SHP77 treated with DMSO at 0.1 percent for 48 hours (cell line): ENCODE data around the gene EFNA5.

Source experiments
- DNase-seq: peaks from one replicate; lab custom pipeline; 2025; lab: John Stamatoyannopoulos, UW

Gene EFNA5

DNA sequence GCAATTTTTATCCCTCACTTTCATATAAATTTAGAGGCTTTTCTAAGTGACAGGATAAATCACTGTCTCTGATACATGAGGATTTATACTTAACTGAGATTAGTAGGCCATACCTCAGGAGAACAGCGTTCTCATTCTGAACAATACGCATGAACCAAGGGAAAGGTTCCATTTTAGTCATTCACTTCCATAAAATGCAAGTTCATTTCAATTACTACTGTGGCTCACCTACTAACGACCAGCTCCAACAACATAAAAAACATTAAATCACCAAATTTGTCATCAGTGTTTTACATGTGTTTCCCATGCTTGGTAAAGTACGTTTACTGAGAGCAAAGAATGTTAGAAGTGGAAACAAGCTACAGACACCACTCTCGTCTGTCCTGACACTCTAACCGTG is 67.4 kb downstream of the EFNA5 start:
- no peak for DNase-seq

DNA sequence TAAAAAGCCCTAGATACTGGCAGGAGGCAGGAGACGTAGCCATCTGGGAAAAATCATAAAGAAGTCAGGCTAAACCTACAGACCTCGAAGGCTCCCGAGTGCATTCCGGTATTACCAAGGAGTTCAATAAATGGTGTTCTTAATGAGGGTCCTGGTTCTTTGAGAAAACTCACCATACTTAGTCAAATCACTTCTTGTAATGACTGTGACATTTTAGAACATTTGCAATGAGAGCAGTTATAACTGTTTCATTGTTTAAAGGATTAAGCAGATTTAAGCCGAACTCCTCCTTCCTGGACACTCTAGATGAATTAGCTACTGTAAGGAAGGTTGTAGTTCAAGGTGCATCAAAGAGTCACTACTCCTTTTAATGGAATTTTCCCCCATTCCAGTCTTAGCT is 67.8 kb downstream of the EFNA5 start:
- no peak for DNase-seq

DNA sequence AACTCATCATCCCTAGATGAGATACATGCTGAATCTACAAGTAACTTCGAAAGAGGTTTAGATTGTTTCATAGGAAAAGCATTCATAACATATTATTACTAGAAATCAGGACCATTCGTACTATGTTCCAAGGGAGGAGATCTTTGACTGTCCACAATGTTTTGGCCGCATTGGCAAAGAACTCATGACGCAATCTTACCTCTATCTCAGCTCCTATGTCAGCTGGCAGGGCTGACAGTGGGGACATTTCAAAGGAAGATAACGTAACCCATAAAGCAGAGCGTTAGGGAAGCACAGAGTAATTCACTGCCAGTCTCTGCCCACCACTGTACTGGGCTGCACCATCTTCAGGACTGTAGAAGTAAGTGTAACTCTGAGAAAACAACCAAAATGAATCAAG is 69.7 kb downstream of the EFNA5 start:
- no peak for DNase-seq

DNA sequence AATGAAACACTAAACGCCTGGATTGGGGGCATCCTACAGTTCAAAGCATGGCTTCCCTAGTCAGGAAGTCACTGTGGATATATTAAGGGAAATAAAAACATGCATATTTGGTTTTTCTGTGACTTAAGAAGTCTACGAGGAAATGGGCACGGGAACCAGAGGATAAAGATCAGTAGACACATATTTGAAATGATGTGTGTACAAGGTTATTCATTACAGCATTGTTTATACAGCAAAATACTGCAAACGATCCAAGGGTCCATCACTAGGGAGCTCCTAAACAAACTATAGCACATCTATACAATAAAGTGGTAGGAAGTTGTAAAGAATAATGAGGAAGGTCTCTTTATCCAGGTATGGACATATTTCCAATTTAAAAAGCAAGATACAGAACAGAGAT is 71.8 kb downstream of the EFNA5 start:
- DNase-seq: no peak

DNA sequence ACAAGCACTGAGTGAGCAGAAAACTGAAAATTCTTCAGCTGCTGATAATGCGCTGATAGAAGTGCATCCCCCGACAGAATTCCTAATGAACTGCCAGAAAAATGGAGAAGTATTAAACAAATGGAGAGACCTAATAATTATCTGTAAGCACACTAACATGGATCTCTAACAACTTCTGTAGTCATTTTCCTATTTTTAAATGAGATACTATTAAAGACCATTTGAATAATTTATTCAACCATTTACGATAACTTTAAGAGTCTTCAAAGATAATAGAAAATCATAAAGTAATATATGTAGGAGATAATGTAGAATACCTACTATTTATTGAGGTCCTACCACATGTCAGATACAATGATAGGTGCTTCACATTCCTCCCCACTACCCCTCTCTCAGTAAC is 72.9 kb downstream of the EFNA5 start:
- DNase-seq: no peak

DNA sequence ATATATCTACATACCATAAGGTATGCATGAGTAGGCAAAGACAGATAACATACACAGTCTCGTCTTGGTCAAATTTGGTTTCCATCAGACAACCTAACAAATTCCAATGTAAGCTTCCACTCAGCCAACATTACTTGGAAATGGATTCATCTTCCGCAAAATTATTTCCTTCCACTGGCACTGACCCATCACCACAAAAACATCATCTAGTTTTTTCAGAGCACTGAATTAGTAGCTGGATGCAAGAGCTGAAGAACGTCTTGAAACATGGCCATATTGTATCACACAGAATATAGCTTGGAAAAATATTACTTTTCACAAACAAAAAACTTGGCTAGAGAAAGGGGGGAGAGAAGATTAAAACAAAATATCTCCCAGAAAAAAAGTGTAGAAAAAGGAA is 73.5 kb downstream of the EFNA5 start:
- DNase-seq: no peak

DNA sequence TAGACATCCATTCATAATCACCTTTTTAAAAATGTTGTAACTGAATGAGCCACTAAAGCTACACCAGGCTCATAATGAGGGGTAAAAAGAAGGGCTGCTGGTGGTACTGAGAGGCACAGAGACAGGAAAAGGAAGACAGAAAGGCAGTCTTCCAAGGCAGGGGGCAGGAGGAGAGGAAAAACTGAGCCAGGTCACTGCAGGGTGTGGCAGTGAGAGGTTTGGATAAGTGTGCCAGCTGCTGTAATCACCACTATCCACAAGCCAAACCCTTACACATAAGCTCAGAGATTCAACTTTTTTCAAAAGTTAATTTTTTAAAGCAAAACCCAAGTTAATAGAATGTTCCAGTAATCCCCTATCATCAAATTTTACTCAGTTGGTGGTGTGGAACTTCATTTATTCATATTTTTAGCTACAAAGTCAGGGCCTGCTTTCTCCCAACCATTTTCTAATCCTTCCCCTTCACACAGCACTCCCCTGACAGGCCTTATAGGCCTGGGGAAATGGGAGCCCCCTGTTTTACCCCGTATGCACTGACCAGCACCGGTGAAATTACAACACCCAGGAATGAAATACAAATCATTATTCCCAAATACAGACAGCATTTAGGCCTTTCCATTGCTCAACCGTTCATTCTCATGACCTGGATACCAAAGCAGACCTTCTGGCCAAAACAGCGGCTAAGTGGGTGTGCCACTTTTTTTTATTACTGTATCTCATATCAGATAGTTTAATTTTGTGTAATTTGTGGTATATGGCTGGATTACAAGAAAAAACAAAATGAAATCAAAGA is 76.3 kb downstream of the EFNA5 start:
- DNase-seq: no peak

DNA sequence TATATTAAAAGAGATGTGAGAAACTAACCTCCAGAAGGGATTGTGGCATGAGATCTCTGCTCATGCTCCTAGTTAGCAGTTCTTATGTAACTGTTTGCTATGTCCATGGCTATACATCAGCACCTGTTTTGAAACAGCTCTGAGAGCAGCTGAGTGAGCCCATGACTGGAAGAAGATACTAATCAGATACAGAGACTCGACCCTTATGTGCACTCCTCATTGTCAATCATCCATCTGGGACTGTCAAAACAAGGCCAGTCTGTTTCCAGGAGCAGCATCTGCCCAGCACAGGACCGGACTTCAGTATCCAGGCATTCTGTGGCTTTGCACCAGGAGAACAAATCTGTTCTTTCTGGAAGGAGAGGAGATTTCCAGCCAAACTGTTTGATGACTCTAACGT is 77.7 kb downstream of the EFNA5 start:
- DNase-seq: peak; percentile 5

DNA sequence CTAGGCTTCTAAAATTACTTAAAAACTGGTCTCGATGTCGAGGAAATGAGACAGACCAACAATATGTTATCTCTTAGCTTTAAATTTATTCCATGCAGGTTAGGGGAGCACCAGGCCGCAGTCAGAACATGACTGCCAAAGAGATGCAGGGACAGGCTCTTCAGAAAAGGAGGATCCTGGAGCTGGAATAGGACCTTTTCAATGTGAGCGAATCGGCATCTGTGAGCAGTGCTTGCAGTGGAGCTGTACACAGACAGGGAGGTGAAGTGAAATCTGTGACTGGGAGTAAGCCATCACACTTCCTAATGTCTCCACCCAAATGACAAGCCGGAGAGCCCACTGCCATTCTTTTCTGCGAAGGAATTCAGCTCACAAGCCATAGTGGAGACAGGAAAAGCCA is 78.2 kb downstream of the EFNA5 start:
- no peak for DNase-seq

DNA sequence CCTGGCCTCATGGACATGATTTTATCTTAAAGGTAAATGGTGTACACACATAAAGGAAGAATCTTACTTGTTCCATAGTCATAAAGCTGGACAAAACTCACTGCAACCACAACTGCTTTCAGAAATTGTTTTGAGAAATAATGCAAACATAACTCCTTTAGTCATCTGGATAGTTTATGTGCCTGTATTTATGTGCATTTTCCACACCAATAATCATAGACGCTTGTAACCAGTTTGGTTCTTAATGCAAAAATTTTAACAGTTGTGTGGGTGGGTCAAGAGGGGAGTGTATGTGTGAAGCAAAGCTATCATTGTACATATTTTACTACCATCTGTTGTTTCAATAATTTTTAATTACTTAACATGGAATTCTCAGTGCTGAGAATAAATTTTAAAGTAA is 80.1 kb downstream of the EFNA5 start:
- DNase-seq: no peak

DNA sequence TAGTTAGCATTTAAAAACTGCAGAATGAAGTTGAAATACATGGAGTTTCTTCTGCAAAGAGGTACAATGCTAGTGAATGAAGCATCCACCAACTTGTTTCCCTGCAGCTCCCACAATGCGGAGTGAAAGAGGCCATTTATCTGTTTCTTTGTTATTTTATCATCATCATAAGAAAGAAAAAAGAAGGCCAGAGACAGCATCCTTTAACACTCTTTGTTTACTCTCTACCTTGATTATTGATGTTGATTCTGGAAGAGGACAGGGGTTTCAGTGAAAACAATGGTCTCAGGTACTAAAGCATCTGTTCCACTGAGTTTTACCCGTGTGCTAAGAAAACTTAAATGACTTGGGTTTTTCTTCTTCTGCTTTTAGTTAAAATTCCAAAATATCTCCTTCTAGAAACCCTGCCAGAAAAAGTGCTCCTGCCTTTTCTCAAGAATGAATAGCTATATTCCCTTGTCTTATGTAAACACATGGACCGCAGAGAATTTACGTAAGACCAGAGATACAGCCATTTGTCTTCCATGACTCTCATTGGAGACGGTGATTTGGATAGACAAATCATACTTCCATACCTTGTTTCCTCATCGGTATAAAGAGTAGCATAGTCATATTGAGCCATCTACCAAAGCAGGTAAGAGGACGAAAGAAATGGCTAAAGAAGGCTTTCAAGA is 81.1 kb downstream of the EFNA5 start:
- no peak for DNase-seq

DNA sequence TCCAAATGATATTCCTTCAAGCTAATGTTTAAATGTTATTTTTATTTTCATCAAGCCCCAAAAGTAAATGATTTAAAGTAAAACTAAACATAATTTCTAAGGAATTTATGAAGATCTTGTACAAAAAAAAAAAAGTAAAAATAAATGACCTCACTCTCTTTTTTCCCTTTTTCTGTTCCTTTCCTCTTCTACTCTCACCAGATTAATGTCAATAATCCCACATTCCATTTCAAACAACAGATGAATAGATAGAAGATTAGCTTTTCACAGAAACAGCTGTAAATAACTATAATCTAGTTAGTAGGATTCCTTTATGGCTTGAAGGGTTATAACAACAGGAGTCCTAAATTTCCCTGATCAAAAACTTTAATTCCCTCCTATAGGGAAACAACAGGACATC is 88.1 kb downstream of the EFNA5 start:
- DNase-seq: no peak

DNA sequence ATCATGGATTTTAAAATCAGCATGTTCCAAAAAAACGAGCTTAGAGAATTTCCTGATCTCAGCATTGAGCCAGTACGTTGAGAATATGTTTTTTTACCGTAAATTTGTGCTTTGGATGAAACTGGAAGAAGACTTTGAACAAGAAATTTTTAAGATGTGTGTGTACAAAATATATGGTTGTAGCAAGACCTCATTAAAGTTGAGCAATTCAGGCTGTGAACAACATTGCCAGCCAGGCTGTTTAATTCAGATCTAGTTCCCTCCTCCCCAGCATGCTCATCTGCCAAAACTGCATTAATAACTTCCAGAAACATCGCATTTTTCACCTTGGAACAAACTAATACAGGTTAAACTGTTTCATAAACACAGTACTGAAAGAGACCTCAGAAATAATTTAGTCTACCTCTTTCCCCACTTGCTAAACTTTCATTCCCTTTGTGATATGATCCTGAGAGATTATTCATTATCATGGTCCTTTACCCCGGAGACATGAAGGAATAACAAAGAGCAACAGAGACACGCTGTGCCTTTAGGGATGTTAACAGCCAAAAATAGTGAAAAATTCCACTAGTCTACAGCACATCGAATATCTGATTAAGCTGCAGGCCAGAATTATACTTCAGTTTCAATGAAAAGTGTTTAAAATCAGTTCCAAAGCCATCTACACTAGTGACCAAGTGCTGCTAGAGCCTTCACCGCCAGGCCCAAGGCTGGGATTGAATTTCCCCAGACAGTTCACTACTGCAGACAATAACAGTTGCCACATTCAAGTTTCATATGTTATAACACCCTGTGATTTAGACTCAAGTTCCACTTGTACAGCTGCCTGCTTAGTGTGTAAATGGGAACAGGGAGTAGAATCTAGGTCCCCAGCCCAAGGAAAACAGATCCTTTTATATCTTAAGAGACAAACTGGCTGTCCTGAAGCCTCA is 89.6 kb downstream of the EFNA5 start:
- DNase-seq: no peak

DNA sequence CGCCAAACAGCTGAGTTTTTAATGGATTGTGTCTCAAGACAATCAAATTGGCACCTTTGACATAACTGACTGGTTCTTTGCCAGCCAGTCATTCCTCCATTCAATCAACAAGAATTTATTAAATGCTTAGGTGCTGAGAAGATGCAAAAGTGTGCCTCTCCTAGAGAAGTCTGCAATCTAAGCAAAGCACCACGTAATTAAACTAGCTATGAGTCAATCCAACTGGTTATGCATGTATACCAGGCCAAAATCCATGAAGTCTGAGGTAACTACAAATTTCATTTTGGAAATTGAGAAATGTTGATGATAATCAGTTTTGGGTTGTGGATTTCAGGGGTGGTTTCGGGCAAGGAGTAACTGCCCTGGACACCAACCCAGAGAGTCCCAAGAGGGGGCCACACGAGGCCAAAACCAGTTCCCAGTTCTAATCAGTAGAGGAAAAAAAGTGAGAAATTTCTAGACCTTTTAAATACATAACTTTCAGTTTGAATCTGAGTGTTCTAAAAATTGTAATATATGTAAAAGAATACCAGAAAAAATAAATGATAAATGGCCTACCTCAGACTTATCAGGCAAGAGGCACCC is 92.6 kb downstream of the EFNA5 start:
- no peak for DNase-seq

DNA sequence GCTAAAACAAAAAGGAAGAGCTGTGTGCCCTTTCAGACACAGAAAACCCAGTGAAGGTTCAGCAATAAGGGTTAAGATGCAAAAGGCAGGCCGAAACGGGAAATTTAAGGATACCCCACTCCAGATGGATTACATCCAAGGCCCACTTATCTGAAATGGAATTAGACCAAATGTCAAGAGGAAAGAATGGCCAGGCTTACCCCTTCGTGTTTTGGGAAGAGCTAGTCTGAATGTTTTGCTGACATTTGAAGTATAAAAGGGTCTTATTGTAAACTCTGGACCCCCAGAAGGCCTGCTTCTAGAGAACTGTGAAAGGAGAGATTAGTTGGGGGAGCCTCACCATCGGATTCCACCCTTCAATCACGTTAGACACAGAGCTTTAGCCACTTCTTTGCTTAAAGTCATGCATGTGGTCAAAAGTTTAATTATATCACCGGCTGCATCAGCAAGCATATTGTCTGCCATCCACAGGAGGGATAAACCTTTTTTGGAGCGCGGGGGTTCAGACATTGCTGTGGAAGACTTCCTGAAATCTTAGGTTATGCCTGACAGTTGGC is 93.3 kb downstream of the EFNA5 start:
- DNase-seq: no peak

DNA sequence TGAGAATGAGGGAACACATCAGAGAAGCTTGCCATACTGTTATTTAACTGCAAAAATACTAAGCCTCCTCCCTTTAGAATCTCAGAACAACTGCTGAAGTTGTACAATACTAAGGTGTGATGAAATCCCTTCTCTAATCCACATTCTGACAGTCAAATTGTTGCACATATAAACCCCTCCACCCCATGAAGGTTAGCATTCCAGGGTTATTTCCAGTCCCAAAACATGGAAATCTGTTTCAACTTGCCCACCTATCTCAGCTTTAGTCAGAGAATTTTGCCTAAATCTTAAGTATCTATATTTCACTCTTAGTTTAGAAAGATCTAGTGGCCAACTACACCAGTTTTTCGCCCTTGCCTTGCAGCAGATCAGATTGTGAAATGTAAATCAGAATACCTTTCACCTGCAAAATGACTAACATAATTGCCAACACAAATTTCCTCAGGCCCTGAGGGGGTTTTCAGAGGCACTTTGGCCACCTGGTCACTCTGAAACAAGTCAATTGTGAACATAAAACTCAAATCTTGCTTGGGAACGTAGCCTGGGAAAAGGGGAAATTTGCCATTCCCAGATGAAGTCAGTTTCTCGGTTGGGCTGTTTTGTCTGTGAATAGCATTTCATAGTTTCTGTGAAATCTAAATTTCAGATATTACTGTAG is 93.9 kb downstream of the EFNA5 start:
- DNase-seq: no peak

DNA sequence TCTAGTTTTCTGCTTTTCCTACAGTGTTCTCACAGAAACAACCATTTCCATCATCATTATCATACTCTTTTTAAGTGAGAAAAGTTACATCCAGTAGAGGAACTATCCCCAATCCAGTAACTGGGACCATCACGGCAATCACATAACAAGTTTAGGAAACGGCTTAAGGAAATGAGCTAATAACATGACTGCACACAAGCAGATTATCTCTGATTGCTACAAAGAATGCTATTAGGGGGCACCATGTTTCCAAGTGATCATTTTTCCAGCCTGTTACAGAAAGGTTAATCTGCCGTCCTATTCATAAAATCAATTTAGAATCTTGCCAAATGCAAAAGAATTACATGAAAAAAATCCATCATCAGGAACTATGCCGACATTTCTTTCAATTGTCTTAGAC is 94.6 kb downstream of the EFNA5 start:
- no peak for DNase-seq

DNA sequence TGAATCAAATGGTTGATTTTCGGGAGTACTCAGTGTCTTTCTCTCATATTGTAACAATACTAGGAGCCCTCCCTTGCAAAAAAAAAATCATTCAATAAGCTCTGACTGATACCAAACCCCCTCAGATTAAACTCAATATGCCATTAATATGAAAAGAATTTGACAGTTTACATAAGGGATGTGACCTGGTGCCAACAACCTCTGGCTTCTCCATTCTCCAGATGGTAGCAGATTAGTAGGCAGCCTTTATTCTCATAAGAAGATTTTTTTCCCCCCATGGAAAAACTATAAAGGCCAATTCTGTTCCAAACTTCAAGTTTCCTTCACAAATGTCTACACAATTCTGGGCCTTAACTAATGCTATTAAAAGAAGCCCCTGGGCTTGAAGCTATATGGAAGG is 96.5 kb downstream of the EFNA5 start:
- no peak for DNase-seq

DNA sequence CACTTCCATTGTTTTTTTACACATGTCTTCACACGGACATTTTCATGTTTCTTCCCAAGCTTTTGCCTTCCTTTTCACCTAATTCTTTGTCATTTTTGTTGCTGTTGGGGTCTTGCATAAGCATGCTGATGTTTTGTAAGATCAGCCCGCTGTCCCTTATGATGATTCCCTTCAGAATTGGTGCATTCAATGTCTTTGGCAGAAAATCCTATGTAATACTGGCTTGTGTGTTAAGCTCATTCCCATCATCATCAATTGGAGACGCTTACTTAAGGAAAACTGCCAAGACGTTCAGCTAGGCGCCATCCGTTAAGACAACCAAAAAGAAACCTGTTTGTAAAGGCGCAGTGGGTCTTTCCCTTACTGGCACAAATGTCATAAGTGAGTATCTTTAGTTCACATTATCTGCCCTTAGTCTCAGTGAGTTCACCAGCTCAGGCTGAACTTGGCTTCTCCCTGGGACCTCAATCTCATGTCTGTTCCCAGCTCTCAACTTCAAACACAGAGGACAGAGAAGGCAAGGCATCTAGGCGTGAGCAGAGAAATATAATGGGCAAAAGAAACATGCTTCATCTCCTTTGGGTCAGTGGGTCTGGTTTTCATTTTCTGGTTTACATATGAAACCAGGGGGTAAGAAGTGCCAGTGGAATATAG is 97.9 kb downstream of the EFNA5 start:
- no peak for DNase-seq

DNA sequence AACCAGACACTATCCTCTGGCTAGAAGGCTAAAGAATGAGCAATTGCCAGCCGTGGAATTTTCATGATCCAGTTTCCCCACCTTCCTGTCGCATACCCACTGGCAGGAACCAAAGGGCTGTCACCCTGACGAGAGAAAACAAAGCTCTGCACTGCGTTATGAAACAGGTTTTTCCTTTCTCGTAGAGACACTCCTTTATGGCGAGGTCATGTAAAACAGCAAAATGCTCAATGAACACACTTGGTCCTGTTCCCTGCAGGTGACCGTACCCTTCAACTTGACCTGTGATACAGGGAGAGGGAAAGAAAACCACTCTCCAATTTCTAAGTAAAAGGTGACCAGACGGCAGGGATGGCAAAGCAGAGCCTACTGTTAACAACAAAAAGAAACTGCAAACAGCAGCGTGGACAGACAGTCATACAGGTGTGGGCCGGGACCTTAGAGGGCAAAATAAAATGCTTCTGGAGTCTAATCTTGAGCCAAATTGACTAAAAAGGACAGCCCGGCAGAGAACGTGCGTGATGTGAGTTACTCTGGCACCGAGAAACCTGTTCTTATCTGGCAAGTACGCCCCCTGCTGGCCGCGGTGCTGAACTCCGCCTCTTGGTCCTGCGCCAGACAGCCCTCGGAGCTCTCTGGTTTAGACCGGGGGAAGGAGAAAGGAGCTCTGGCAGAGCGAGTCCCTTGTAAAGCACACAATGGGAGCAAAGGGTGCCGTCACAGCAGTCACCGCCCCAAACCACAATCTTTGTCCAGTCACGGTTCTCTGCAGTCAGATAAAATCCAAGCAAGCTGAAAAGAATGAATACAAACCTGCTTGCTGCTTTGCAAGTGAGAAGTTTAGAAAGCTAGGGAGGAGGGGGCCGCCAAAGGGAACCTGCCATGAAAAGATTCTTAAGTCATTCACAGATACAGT is 98.9 kb downstream of the EFNA5 start:
- DNase-seq: peak; percentile 89
